GM19463 (cell line): ENCODE results near the gene MRNIP.
"Not testable (repeated sequence)": the region's sequence is repeated elsewhere in the genome, so short reads cannot be mapped to it uniquely, and the experiment has no call there.

Experiments
- ATAC-seq: cut with Tn5 transposase; IDR thresholded peaks from one replicate; pipeline ENCODE4 v1.9.1; 2021; ENCODE audit warnings: mild to moderate bottlenecking, moderate library complexity; ENCODE audit not compliant: unreplicated experiment

MRNIP gene

DNA sequence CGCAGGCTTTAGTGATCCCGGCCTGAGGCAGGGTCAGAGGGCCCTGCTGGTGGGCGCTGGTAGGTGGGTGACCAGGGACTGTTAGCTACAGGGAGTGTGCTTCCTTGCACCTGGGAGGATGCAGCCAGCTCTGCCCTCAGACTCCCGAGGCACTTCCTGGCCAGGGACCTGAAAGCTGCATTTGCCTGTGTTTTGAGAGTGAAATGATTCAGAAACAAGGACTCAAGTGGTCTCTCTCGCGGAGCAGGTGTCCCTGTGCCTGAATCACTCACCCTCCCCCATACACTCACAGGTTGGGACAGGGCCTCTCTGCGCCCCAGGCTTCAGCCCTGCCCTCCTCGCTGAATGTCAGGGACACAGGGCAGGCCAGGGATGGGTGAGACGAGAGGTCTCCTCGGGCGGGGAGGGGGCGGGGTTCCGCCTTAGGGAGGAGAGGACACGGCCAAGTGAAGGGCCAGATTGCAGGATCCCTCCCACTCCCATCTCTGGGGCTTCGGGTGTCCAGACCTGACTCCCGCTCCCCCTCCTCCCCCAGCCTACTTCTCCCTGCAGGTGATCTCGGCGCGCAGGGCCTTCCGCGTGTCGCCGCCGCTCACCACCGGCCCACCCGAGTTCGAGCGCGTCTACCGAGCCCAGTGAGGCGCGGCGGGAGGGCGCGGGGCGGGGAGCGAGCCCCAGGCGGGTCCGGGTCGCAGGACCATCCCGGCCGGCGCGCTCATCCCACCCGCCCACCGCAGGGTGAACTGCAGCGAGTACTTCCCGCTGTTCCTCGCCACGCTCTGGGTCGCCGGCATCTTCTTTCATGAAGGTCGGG, 63.4 kb downstream of the MRNIP start:
- peak; percentile 1 for ATAC-seq

DNA sequence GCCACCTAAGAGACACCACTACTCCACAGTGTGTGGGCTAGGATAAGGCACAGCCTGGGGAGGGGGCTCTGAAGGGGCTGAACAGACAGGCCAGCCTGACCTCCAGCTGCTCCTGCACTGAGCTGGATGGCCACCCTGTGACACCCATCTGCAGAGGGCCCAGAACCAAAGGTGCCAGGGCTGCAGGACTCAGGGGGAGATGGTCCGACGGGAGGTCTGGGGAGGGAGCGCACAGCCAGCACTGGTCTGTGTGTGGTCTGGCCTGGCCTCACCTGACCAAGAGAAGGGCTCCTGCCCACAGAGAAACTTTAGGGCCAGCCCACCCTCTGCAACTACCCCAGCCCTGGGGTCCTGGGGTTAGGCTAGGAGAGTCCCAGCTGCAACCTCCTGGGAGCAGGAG, 64.0 kb downstream of the MRNIP start:
- ATAC-seq, result no peak

DNA sequence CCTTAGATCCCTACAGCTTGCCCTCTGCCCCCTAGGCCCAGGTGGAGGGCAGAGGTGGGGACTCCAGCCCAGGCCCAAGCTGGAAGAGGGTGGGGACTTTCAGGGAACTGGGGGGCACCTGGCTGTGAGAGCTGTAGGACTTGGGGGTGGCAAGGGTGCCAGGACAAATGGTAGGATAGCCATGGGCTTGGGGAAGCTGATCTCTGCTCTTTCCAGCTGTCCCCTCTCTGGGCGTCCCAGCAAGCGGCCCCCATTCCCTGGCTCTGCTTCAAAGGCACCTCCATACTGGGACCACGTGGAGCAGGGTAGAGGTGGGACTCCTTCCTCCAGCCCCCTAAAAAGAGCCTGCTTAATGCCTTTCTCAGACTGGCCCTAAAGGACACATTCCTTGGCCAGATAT, 64.4 kb downstream of the MRNIP start:
- no peak for ATAC-seq

DNA sequence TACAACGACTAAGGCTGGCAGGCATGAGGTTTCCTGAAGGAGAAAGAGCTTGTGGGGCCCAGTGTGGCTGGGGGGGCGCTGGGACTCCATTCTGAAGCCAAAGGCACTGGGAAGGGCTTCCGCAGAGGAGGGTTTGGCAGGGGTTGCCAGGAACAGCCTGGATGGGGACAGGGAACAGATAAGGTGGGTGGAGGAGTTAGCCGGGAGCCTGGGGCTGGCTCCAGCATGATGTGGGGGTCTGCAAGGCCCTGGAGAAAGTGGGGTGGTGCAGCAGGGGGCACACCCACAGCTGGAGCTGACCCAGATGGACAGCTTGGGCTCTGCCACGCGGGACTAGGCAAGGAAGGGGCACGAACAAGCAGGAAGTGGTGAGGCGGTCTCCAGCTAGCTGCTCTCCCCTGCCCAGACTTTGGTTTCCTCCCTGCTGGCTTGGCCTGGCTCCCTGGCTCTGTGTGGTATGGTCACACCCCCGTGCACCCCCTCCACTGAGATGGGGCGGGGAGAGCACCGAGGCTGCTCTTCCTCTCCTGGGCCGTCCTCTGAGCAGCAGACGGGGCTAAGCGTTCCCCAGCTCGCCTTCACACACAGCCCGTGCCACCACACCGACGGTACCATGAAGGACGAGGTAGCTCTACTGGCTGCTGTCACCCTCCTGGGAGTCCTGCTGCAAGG, 65.0 kb downstream of the MRNIP start, which contains the start of gene LTC4S:
LTC4S (plus strand) TSS at position 519 of the 672 bp plus-strand sequence; CDS start at position 614, 95 bp downstream.
- no peak for ATAC-seq

DNA sequence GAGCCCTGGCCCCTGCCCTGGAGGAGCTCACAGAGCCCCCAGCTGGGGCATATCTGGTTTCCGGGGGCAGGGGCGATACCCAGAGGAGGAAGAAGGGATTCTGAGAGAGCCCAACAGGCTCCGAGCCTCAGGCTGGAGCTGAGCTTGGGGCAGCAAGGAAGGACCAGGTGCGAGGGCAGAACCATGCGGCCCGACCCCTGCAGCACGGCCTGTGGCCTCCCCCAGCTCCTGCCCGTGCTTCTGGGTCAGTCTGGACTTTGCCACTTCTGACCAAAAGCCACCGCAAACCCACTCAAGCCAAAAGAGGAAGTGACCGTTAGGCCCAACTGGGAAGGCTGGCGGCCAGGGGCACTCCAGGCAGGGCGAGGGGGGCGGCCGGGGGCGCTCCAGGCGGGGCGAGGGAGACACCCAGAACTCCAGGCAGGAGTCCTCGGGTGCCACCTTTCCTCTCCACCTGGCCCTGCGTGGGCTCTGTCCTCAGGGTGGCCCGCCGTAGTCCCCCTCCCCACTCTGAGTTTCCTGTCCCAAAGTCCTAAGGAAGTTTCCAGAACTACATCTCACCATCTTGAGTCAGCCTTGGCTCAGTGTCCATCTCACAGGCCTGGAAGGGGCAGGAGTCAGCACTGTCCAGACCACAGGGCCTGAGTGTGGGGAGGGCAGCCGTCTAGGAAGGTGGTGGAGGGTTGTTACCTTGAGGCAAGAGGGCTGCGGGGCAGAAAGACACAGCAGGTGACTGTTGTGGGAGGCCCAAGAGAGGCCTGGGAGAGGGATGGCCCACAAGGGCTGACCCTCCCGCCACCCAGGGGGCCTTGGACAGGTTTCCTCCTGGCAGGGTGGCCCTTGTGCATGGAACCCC, 65.8 kb downstream of the MRNIP start:
- ATAC-seq, result no peak

DNA sequence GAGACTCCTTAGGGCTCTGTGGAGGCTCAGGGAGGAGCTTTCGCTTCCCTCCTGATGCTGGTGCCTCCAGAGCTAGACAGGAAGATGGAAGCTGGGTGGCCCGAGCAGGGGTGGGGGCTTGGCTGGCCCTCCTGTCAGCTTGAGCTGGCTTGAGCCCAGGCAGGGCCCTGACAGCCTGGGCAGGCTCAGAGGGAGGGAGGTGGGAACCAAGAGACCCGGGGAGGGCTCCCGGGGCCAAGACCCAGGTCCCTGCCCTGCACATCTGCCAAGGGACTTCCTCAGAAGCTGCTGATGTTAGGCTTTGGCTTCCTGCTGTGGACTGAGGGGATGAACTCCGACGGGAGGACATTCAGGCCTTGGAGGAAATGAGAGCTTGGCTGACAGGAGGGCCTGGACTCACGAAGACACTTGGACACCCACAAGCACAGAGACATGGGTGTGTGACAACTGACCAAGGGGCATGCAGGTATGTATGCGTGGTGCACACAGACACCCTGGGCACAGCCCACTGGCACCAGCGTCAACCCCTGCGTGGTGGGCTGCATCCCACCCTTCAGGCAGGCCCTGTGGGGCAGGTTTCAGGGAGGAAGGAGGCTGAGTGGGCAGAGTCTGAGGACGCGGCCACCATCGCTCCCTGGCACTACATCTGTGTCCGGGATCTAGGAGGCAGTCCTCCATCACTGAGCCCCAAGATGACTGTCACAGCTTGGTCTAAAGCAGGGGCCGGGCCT, 66.6 kb downstream of the MRNIP start:
- ATAC-seq, result no peak

DNA sequence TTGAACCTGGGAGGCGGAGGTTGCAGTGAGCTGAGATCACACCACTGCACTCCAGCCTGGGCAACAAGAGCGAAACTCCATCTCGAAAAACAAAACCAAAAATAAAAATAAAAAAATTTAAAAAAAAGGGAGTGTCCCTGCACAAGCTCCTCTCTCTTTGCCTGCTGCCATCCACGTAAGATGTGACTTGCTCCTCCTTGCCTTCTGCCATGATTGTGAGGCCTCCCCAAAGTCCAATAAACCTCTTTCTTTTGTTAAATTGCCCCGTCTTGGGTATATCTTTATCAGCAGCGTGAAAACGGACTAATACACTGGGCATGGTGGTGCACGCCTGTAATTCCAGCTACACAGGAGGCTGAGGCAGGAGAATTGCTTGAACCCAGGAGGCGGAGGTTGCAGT, 69.3 kb downstream of the MRNIP start:
- not testable (repeated sequence) for ATAC-seq

DNA sequence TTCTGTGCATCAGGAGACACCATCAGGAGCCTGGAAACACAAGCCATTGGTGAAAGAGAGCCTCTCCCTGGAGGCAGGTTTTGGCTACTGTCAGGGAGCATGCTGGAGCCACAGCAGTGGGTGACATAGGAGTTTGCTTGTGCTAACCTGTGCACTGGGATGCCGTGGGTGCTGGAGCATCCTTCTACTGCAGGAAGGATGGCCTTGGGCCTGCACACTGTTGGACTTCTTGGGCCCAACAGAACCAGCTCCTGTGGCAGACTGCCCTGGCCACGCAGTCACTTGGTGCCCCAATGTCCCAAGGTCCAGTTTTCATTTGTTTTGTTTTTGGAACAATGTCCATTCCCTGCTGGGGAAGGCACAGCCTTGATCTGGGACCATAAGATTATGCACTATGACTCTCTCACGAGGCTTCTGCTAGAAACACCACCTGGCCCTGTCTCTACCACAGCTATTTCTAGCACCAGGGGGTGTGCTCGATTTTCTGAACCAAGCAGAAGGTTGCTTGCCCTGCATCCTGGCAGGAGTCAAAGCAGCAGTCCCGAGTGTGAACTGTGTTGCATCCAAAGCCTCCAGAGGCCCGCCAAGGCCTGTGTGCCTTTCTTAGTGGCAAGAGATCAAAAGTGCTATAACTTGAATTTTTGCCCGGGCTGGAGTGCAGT, 70.3 kb downstream of the MRNIP start:
- no peak for ATAC-seq
